Thyroid gland (tissue), 4 donors: Measurements from ENCODE around the gene YAP1. TPM values are rescaled to one million over a fixed set of nuclear protein-coding genes. Genes with fewer than 3 reads are reported as not detected.

Experiments used
- DNase-seq, 2 donors: peaks; one replicate each; pipeline ENCODE4 v3.0.0-alpha.2; 2019
- H3K27ac ChIP-seq, 3 donors: fragments of 200-600 bp; sonication (generic); 1 replicate in 2 of 3; 2 replicates in 1 of 3; pipeline ENCODE4 v1.5.1; 2016 to 2019; ENCODE audit warnings: mild to moderate bottlenecking in 1 of 3, moderate library complexity in 1 of 3
- H3K27me3 ChIP-seq: fragments of 200-600 bp; sonication (generic); one replicate; pipeline ENCODE4 v1.5.1; 2019
- H3K36me3 ChIP-seq, 2 donors: fragments of 200-600 bp; sonication (generic); one replicate each; pipeline ENCODE4 v1.5.1; 2016 to 2019
- H3K4me1 ChIP-seq, 2 donors: fragments of 200-600 bp; sonication (generic); one replicate each; pipeline ENCODE4 v1.5.1; 2017 to 2019
- H3K4me3 ChIP-seq, 3 donors: fragments of 200-600 bp; sonication (generic); replicated peaks in 1 of 3; 1 replicate in 2 of 3; 2 replicates in 1 of 3; pipeline ENCODE4 v1.5.1; 2016; ENCODE audit warnings: mild to moderate bottlenecking in 1 of 3
- H3K9me3 ChIP-seq: fragments of 200-600 bp; sonication (generic); one replicate; pipeline ENCODE4 v1.5.1; 2017
- POLR2A ChIP-seq, 2 donors: fragments of 450-650 bp; IDR thresholded peaks; one replicate each; pipeline ENCODE4 v1.6.1; 2017; ENCODE audit warnings: antibody characterized with exemption in 2 of 2, mild to moderate bottlenecking in 2 of 2, moderate library complexity in 1 of 2
- WGBS, 2 donors: methylation state at CpG; one replicate each; pipeline ENCODE4 v1.1.5; 2017; 5-methylcytosine and 5-hydroxymethylcytosine counted together
- intact Hi-C: fragments of 100-400 bp; cut with DNase I; formaldehyde crosslinking; loops from one replicate; pipeline ENCODE4 v1.15.1; 2023
- total RNA-seq, 4 donors: library from RNA; depleted of rRNA; stranded (reverse); fragments of >200 nt; gene quantifications; one replicate each; pipeline ENCODE4 v1.2.3, GENCODE V29; 2016
- TF ChIP-seq, protein P1 (sequence below), 6 experiments: fragments of 200-600 bp in 3 of 6; fragments of 450-650 bp in 3 of 6; sonication (generic) in 3 of 6; IDR thresholded peaks; one replicate each; pipeline ENCODE4 v1.5.1; 2016 to 2019; ENCODE audit warnings: antibody characterized with exemption in 6 of 6, mild to moderate bottlenecking in 2 of 6, inconsistent platforms in 1 of 6, moderate library complexity in 1 of 6

The YAP1 gene
- total RNA-seq, 4 donors from 2014 or later, result 162 to 202 (median 176) TPM

DNA sequence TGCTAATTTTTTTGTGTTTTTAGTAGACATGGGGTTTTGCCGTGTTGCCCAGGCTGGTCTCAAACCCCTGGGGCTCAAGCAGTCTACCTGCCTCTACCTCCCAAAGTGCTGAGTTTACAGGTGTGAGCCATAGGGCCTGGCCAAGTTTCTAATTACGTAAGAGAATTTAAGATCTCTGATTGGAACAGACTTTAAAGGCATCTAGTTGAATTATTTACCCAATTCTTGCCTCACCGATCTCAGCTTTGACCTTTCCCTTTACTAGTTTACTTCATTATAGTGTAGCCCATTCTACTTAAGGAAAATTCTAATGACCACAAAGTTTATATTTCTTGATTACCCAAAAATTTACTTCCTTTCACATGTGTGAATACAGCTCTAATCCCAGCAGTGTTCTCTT, 81.6 kb downstream of the YAP1 start:
- Histone ChIP-seq H3K4me1 (peaks cover 23 to 25% of the 10 kb centered on the region in 2 donors), H3K27me3 (no peaks in the 10 kb centered on the region), H3K9me3 (no peaks in the 10 kb centered on the region), H3K4me3 (no peak overlapping the region), H3K36me3 (no peaks in the 10 kb centered on the region), H3K27ac (no peak overlapping the region)
- WGBS, 2 donors, result 89% methylated on average over 3 of the region's 3 CpGs
- no peak for DNase-seq
- intact Hi-C loops, result no loop called here
- TF ChIP-seq, protein P1, sequence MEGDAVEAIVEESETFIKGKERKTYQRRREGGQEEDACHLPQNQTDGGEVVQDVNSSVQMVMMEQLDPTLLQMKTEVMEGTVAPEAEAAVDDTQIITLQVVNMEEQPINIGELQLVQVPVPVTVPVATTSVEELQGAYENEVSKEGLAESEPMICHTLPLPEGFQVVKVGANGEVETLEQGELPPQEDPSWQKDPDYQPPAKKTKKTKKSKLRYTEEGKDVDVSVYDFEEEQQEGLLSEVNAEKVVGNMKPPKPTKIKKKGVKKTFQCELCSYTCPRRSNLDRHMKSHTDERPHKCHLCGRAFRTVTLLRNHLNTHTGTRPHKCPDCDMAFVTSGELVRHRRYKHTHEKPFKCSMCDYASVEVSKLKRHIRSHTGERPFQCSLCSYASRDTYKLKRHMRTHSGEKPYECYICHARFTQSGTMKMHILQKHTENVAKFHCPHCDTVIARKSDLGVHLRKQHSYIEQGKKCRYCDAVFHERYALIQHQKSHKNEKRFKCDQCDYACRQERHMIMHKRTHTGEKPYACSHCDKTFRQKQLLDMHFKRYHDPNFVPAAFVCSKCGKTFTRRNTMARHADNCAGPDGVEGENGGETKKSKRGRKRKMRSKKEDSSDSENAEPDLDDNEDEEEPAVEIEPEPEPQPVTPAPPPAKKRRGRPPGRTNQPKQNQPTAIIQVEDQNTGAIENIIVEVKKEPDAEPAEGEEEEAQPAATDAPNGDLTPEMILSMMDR (IDR thresholded peaks at IDR 0.05), result no peak
- TF ChIP-seq POLR2A (IDR thresholded peaks at IDR 0.05), result no peak

DNA sequence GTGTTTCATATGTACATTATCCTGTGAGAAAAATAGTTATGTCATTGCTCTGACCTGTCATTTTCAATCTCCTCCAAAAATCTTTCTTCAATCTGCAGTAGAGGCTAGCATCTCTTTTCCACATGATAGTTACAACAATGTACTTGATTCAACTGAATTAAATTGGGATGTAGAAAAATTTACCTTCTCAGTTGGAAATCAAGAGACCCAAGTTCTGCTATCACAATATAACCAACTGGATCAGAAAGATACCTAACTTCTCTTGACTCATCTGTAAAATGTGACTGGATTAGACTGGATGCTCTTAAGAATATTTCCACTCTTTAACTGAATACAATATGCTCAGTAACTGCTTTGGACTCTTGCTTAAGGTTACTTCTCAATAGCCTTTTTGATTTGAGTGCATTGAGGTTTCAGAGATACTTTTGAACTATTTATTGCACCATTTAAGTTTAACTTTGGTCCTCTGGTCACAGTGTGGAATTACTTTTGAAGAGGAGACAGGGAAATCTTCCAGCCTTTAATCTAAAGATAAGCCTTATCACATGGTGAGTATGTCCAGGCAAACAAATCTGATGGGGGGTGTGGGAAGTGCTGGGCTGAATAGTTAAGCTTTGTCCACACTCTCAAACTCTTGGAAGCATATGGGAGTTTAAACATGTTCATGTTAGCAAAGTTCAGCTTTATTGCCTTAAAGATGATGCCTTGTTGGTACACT, 82.3 kb downstream of the YAP1 start:
- no peak for TF ChIP-seq POLR2A (IDR thresholded peaks at IDR 0.05)
- TF ChIP-seq, protein P1 (IDR thresholded peaks at IDR 0.05), result no peak
- DNase-seq, result no peak
- intact Hi-C loops, result no loop called here
- H3K27me3 ChIP-seq, result no peaks in the 10 kb centered on the region
- no peak overlapping the region for H3K4me3 ChIP-seq
- H3K4me1 ChIP-seq, result peaks cover 17 to 18% of the 10 kb centered on the region in 2 donors
- no peaks in the 10 kb centered on the region for H3K36me3 ChIP-seq
- H3K9me3 ChIP-seq, result no peaks in the 10 kb centered on the region
- H3K27ac ChIP-seq, result no peak overlapping the region

DNA sequence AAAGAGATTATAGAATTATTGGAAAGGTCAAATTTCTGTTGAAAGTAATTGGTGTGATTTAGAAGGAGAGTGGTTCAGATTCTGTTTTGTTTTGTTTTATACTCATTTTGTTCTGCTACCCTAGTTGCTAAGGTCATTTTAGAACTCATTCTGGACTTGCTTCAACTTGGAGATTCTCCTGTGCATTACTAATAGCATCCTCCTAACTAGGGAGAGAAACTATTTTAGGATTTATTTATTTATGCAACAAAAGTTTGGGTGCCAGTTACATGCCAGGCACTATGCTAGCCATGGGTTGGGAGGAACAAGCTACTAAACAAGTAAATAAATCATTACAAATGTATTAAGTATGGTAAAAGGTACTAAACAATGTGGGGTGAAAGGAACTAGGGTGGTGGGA, 84.0 kb downstream of the YAP1 start:
- no peaks in the 10 kb centered on the region for H3K36me3 ChIP-seq
- no peak for DNase-seq
- H3K27ac ChIP-seq, result no peak overlapping the region
- intact Hi-C loops, result no loop called here
- no peak overlapping the region for H3K4me3 ChIP-seq
- H3K27me3 ChIP-seq, result no peaks in the 10 kb centered on the region
- H3K4me1 ChIP-seq, result peaks cover under 1% of the 10 kb centered on the region in 2 donors
- no peak for TF ChIP-seq POLR2A (IDR thresholded peaks at IDR 0.05)
- TF ChIP-seq, protein P1 (IDR thresholded peaks at IDR 0.05), result no peak
- no peaks in the 10 kb centered on the region for H3K9me3 ChIP-seq

DNA sequence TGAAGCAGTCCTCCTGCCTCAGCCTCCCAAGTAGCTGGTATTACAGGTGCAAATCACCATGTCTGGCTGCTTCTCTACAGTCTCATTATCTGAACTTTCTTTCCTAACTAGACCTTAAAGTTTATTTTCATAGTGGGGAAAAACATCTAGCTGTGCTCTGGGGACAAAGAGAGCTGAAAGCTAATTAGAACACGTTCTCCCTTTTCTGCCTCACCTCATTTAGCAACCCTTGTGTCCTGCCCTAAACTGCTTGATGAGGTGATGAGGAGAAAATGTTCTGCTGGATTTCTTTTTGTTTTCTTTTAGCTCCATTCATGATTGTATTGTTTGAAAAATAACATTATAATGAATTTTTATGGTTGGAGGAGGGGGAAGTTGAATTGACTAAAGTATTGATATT, 84.7 kb downstream of the YAP1 start:
- no peaks in the 10 kb centered on the region for H3K4me1 ChIP-seq
- H3K27ac ChIP-seq, result no peak overlapping the region
- 83 to 88% methylated on average over 1 of the region's 1 CpG for WGBS, 2 donors
- no peak for DNase-seq
- intact Hi-C loops, result no loop called here
- no peaks in the 10 kb centered on the region for H3K27me3 ChIP-seq
- H3K9me3 ChIP-seq, result no peaks in the 10 kb centered on the region
- TF ChIP-seq POLR2A (IDR thresholded peaks at IDR 0.05), result no peak
- H3K36me3 ChIP-seq, result no peaks in the 10 kb centered on the region
- H3K4me3 ChIP-seq, result no peak overlapping the region

DNA sequence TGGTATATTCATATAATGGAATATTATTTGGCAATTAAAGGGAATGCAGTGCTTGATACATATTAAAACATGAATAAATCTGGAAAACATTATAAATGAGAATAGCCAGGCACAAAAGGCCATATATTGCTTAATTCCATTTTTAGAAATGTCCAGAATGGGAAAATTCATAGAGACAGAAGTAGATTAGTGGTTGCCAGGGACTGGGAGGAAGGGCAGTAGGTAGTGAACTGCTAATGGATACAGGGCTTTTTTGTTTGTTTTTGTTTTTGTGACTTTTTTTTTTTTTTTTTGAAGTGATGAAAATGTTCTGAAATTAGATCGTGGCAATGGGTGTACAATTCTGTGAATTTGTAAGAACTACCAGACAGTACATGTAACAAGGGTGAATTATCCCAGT, 86.1 kb downstream of the YAP1 start:
- DNase-seq, result no peak
- intact Hi-C loops, result no loop called here
- no peak for TF ChIP-seq POLR2A (IDR thresholded peaks at IDR 0.05)
- Histone ChIP-seq H3K9me3 (no peaks in the 10 kb centered on the region), H3K4me1 (no peaks in the 10 kb centered on the region), H3K4me3 (no peak overlapping the region), H3K27ac (no peak overlapping the region), H3K27me3 (no peaks in the 10 kb centered on the region), H3K36me3 (no peaks in the 10 kb centered on the region)
- 81 to 90% methylated on average over 1 of the region's 1 CpG for WGBS, 2 donors

DNA sequence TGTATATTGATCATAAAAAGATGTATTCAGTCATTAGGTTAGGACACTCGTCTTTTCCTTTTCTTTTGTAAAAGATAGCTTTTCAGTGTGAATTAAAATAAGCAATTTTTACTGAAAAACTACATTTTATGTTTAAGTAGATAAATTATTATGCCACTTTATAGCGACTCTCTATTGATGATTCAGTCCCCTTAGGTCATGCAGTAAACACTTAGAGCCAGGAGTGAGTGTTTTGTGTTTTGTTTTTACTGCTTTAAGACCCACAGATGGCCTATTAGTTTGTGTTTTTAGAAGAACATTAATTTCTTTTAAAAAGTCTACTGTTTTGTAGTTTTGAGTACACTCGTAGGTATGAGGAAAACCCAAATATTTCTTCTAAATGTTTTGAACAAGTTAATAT, 86.6 kb downstream of the YAP1 start:
- H3K36me3 ChIP-seq, result no peaks in the 10 kb centered on the region
- no peaks in the 10 kb centered on the region for H3K4me1 ChIP-seq
- 78 to 83% methylated on average over 3 of the region's 3 CpGs for WGBS, 2 donors
- no peaks in the 10 kb centered on the region for H3K9me3 ChIP-seq
- DNase-seq, result no peak
- no peaks in the 10 kb centered on the region for H3K27me3 ChIP-seq
- no peak for TF ChIP-seq POLR2A (IDR thresholded peaks at IDR 0.05)
- TF ChIP-seq, protein P1 (IDR thresholded peaks at IDR 0.05), result no peak
- H3K4me3 ChIP-seq, result no peak overlapping the region
- intact Hi-C loops, result no loop called here
- no peak overlapping the region for H3K27ac ChIP-seq
